HEK293T (cell line): ENCODE measurements around the gene GGCT.

Experiments used
- CTCF ChIA-PET: fragments of 350-600 bp; formaldehyde crosslinking; extraction: SDS; loops from one replicate; lab custom pipeline; 2021; ENCODE audit warnings: antibody characterized with exemption, inconsistent platforms; lab: Yijun Ruan, JAX
- POLR2A ChIA-PET: fragments of 350-600 bp; formaldehyde crosslinking; extraction: SDS; loops from one replicate; lab custom pipeline; 2020; ENCODE audit warnings: antibody characterized with exemption, inconsistent platforms; lab: Yijun Ruan, JAX
- DNase-seq: peaks from one replicate; pipeline ENCODE4 v3.0.0; 2012; ENCODE audit warnings: mixed read lengths; ENCODE audit errors: extremely low spot score
- ARNT ChIP-seq: fragments of 450-650 bp; IDR thresholded peaks from 2 replicates; pipeline ENCODE4 v1.6.1; 2017; ENCODE audit warnings: mild to moderate bottlenecking
- BHLHE40 ChIP-seq: fragments of 450-650 bp; IDR thresholded peaks from 2 replicates; pipeline ENCODE4 v1.6.1; 2016; ENCODE audit warnings: mild to moderate bottlenecking, moderate library complexity, borderline replicate concordance
- CTBP1 ChIP-seq: fragments of 450-650 bp; IDR thresholded peaks from 2 replicates; pipeline ENCODE4 v1.6.1; 2016; ENCODE audit warnings: borderline replicate concordance
- ELF4 ChIP-seq: fragments of 450-650 bp; IDR thresholded peaks from 2 replicates; pipeline ENCODE4 v1.6.1; 2017; ENCODE audit warnings: antibody characterized with exemption
- FOXA1 ChIP-seq: fragments of 450-650 bp; IDR thresholded peaks from 2 replicates; pipeline ENCODE4 v1.6.1; 2016; ENCODE audit warnings: mild to moderate bottlenecking
- FOXK2 ChIP-seq: fragments of 450-650 bp; IDR thresholded peaks from 2 replicates; pipeline ENCODE4 v1.6.1; 2016; ENCODE audit warnings: mild to moderate bottlenecking
- FOXM1 ChIP-seq: fragments of 450-650 bp; IDR thresholded peaks from 2 replicates; pipeline ENCODE4 v1.6.1; 2017; ENCODE audit warnings: mild to moderate bottlenecking, borderline replicate concordance
- HDGF ChIP-seq: fragments of 450-650 bp; IDR thresholded peaks from 2 replicates; pipeline ENCODE4 v1.6.1; 2017; ENCODE audit warnings: antibody characterized with exemption, borderline replicate concordance
- L3MBTL2 ChIP-seq: fragments of 450-650 bp; conservative IDR thresholded peaks from 2 replicates; pipeline ENCODE4 v1.6.1; 2016; ENCODE audit warnings: mild to moderate bottlenecking
- LEF1 ChIP-seq: fragments of 450-650 bp; IDR thresholded peaks from 2 replicates; pipeline ENCODE4 v1.6.1; 2017; ENCODE audit warnings: mild to moderate bottlenecking, borderline replicate concordance
- NFRKB ChIP-seq: fragments of 450-650 bp; IDR thresholded peaks from 2 replicates; pipeline ENCODE4 v1.6.1; 2016; ENCODE audit warnings: mild to moderate bottlenecking, moderate library complexity
- SP1 ChIP-seq: fragments of 450-650 bp; IDR thresholded peaks from 2 replicates; pipeline ENCODE4 v1.6.1; 2017
- SUZ12 ChIP-seq: fragments of 450-650 bp; IDR thresholded peaks from 2 replicates; pipeline ENCODE4 v1.6.1; 2016; ENCODE audit warnings: mild to moderate bottlenecking
- TARDBP ChIP-seq: fragments of 450-650 bp; IDR thresholded peaks from 2 replicates; pipeline ENCODE4 v1.6.1; 2016
- ZNF384 ChIP-seq: fragments of 450-650 bp; IDR thresholded peaks from 2 replicates; pipeline ENCODE4 v1.6.1; 2016
- TF ChIP-seq, protein P1 (sequence below): fragments of 450-650 bp; IDR thresholded peaks from 2 replicates; pipeline ENCODE4 v1.6.1; 2016

The GGCT gene

GRCh38 chr7:30452280-30452930, 52.2 kb downstream of the GGCT start:
- ChIA-PET CTCF (no interaction called here), POLR2A (no interaction called here)
- TF ChIP-seq ARNT (no peak), SP1 (no peak), FOXM1 (no peak), NFRKB (no peak), SUZ12 (no peak), FOXK2 (no peak), CTBP1 (no peak), ZNF384 (no peak), ELF4 (no peak), TARDBP (no peak), L3MBTL2 (no peak), BHLHE40 (no peak), HDGF (no peak), FOXA1 (no peak), LEF1 (no peak)
- TF ChIP-seq, protein P1, sequence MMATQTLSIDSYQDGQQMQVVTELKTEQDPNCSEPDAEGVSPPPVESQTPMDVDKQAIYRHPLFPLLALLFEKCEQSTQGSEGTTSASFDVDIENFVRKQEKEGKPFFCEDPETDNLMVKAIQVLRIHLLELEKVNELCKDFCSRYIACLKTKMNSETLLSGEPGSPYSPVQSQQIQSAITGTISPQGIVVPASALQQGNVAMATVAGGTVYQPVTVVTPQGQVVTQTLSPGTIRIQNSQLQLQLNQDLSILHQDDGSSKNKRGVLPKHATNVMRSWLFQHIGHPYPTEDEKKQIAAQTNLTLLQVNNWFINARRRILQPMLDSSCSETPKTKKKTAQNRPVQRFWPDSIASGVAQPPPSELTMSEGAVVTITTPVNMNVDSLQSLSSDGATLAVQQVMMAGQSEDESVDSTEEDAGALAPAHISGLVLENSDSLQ: no peak
- no peak for DNase-seq

DNA sequence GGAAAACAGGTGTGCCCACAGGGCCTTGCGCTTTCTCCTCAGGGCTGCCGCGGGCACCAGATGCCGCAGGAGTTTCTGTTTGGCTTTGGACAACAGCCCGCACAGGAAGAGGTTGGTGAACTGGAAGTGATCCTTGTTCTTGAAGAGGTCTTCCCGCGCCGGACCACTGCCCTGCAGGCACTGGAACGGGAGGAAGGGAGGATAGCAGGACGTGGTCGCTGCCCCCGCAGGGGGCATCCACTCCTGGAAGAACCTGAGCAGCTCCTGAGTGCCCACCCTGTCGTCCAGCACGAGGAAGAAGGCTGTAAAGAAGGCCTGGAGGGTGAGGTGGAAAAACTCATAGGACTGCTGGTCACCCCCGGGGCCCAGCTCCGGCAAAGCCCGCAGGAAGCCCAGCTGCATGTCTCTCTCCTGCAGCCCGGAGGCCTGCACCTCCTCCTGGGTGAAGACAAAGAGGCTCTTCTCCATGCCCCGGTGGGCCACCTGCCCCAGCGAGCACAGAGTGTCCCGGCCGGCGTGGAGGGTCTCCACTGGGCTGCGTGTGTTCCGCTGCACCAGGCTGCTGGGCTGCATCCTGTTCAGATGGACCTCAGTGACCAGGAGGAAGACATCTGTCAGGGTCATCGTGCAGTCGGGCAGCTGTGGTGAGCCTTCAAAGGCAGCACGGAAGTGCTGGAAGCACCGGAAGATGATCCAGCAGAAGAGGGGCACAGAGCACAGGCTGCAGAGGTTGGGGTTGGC, 52.9 kb downstream of the GGCT start:
- no peak for DNase-seq
- no peak for TF ChIP-seq HDGF
- TF ChIP-seq L3MBTL2: no peak
- TF ChIP-seq ARNT: no peak
- no peak for TF ChIP-seq BHLHE40
- TF ChIP-seq SP1: no peak
- no peak for TF ChIP-seq FOXK2
- no peak for TF ChIP-seq SUZ12
- TF ChIP-seq, protein P1: no peak
- no peak for TF ChIP-seq FOXA1
- no peak for TF ChIP-seq TARDBP
- TF ChIP-seq NFRKB: no peak
- POLR2A ChIA-PET: no interaction called here
- CTCF ChIA-PET: no interaction called here

- CTCF ChIA-PET: no interaction called here
- POLR2A ChIA-PET: no interaction called here
- DNase-seq: no peak
- TF ChIP-seq TARDBP: no peak
- no peak for TF ChIP-seq FOXK2
- no peak for TF ChIP-seq SP1
- TF ChIP-seq CTBP1: no peak
Measured at GRCh38 chr7:30450983-30451497, 53.6 kb downstream of the GGCT start.

- TF ChIP-seq NFRKB (no peak), ZNF384 (no peak), SUZ12 (no peak), FOXM1 (no peak), BHLHE40 (no peak), SP1 (no peak), TARDBP (no peak), FOXA1 (no peak), ELF4 (no peak), LEF1 (no peak), ARNT (no peak), FOXK2 (no peak), HDGF (no peak), CTBP1 (no peak), L3MBTL2 (no peak)
- TF ChIP-seq, protein P1: no peak
- no peak for DNase-seq
- POLR2A ChIA-PET: no interaction called here
- CTCF ChIA-PET: no interaction called here
Measured at GRCh38 chr7:30450240-30450982, 54.2 kb downstream of the GGCT start.

DNA sequence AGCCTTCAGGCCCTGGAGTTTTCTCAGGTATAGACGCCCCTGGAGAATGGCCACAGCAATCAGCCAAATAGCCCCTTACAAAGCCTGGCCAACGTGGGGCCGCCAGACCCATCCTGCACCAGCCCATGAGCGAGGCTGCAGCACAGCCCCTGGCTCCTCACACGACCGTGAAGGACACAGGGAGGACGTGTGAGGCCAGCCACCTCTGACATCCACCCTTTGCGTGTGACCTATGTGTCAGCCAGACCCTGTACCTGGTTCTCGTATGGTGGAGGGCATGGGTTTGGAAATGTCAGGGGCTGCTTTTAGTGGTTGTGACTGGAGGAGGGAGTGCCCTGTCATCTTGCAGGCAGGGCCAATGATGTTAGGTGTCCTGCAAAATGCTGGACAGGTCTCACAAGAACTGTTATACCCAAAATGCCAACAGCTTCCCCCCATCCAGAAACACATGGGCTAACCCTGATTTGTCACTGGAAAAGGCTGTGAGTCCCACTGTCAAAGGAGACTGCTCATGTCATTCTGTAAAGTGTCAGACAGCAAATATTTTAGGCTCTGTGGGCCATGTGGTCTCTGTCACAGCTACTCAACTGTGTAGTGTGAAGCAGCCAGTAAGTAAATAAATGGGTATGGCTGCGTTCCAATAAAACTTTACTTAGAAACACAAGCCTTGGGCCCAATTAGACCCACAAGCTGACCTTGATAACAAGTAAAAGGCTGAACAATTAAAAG, 56.0 kb downstream of the GGCT start:
- CTCF ChIA-PET: no interaction called here
- POLR2A ChIA-PET: interaction anchor here (1.3 kb wide), 1 partner anchor 30 kb away, joined by 4 read pairs; the partner anchor contains the start of gene NOD1
- no peak for TF ChIP-seq SUZ12
- TF ChIP-seq BHLHE40: no peak
- no peak for TF ChIP-seq ZNF384
- TF ChIP-seq, protein P1: no peak
- TF ChIP-seq FOXA1: no peak
- TF ChIP-seq L3MBTL2: no peak
- TF ChIP-seq LEF1: no peak
- no peak for TF ChIP-seq CTBP1
- TF ChIP-seq FOXM1: no peak
- TF ChIP-seq NFRKB: no peak
- no peak for TF ChIP-seq TARDBP
- TF ChIP-seq FOXK2: no peak
- TF ChIP-seq ELF4: no peak
- no peak for TF ChIP-seq SP1
- TF ChIP-seq ARNT: no peak
- TF ChIP-seq HDGF: no peak
- DNase-seq: no peak
